NCI-H1105 treated with DMSO at 0.1 percent for 48 hours (cell line): ENCODE results near the gene MPPED2.

Experiments used
- DNase-seq: peaks from one replicate; lab custom pipeline; 2025; lab: John Stamatoyannopoulos, UW

The MPPED2 gene

DNA sequence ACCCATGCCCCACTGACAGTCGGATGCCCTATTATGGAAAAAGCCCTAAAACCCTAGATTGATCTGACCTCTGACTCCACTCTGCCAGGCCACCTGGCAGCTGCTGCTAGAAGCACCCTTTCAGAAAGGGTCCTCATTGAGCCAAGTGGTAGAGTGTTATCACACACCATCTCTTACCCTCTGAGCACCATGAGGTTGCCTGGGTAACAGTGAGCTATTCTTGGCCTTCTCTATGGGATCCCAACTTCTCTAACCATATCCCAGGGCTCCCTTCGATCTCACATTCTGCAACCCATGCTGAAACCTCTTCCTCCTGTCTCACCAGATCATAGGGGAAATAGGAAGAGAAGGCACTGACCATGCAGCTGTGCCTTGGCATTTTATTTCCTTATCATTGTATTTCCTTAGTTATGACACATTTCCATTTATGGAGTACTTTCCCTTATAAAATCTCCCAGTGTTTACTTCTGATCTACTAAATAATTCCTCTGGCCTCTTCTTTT, 52.7 kb downstream of the MPPED2 start:
- no peak for DNase-seq

DNA sequence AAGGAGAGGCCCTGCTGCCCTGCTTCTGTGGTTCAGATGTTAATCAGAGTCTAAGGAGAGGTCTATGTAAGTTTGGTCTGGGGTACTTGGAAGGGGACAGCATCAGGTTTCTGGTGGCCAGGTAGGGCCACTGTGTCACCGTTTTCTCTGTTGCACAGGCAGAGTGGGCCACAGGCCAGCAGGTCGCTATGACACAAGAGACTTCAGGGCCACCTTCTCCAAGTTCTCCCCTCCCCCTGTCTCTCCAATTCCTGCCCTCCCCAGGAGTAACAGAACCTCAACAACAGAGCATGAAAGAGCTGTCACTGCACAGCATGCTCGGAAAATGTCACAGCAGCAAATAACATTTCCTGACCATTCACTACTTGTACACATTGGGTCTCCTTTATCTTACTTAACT, 58.6 kb downstream of the MPPED2 start:
- no peak for DNase-seq

DNA sequence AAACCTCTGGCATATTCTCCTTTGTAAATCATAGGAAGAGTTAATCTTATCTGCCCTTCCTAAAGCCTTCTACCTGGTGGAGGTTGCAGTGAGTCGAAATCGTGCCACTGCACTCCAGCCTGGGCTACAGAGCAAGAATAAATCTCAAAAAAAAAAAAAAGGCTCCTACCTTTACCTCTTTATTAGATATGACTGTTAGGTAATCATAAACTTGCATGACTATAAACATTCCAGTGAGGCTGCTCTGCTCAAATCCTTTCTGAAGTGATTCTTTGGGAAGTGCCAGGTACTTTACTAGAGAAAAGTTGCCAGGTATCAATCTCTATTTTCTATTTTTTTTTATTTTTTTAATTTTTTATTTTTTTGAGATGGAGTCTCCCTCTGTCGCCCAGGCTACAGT, 59.6 kb downstream of the MPPED2 start:
- DNase-seq: no peak

DNA sequence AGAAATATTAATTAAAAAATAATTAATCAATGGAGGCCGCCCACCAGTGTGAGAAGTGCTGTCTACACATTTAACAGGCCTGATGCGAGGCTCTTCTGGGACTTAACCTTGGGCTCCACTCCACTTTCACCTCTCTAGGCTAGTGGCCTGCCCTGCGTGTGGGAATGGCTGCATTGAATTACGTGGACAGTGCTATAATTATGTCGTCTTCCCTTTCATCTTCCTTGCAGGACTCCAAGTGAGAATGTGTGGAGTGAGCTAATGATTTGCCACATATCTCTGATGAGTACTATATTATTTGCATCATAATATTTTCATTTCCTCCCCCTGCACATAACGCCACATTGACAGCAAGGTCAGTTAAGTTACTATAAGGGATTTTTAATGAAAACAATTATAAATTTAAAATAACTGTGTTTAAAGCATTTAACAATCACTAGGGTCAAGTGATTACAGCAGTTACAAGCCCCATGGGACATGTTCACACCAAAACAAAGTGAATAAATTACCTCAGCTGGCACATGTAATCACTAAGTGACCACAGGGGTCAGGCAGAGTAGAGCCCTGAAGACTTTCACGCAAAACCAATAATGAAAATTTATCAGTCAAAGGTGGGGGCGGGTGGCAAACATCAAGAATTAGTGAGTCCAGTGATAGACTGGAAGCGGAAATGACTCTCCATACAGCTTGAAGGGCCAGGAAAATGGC, 63.5 kb downstream of the MPPED2 start:
- DNase-seq: no peak

DNA sequence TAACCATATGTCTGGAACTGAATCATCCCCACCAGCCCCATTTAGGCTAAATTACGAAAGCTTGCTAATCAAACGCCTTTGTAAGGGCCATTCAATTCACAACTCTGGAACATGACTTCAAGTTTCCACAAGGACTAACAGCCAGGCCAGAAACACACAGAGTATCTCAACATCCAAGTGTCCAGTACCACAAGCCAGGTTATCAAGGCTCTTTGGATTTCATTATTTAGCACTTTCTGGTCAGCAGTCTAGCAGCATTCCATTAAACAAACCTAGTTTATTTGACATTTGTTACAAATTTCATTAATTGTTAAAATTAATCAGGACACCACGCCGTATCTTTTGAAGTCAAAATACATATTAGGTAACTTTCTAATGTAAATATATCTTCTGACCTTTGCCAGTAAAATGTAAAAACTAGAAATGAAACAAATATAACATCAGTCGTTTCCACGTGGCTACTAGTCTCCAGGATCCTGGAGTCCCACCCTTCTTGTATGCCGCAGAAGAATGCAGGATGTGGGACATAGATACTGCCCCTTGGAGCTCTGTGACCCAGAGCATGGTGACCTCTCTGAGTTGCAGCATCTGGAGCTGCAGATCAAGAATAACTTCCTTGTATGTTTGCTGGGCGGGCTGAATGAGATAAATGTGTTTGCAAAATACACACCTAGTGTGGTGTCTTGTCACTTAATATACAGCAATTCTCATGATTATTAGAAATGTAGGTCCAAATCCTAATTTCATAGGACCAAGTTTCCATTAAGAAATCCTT, 64.7 kb downstream of the MPPED2 start:
- DNase-seq: no peak

DNA sequence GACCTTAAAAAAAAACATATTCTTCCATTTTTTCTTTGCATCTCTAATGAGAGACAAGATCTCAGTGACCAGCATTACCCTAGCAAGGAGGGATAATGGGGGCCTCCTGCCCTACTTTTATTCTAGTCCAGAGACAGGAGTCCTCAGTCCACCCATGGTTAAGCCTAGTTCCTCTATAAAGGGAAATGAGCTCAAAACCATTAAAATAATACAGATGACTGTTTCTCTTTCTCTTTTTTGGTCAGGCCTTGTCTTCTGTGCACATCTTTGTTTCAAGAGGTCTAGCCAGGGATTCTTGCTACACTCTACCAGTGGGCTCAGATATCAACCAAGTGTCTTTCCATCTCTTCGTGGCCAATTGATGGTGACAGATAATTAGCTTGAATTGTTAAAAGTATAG, 73.1 kb downstream of the MPPED2 start:
- no peak for DNase-seq

DNA sequence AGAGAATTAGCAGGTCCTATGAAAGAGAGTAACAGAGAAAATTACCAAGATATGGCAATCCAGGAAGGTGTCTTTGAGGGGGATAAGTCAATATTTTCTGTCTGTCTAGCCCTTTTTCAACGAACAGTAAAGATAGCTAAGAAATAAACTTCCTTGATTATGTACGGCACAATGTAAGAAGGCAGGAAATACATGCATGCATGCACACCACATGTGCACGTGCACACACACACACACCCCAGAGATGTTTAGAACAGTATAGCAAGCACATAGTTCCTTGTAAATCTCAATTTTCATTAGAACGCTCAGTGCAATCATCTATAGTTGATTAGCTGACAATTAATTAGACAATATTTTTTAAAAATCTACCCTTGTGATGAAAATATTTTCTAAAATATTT, 74.7 kb downstream of the MPPED2 start:
- no peak for DNase-seq

DNA sequence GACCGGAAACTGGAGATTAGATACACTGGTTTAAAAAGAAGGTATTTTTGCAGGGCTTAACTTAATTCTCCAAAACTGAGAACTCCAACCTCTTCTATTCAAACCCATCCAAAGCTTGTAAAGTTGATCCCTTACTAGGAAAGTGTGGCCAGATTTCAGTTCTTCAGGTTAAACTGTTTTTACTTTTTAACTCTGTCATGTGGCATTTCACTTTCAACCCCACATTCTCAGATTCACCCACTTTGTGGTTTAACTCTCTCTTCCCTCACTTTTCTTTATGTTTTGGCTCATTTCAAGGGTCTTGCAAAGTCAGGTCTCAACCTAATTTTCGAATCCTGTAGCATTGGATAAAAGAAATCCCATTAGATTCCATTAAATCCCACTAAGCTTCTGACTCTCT, 75.4 kb downstream of the MPPED2 start:
- DNase-seq: no peak

DNA sequence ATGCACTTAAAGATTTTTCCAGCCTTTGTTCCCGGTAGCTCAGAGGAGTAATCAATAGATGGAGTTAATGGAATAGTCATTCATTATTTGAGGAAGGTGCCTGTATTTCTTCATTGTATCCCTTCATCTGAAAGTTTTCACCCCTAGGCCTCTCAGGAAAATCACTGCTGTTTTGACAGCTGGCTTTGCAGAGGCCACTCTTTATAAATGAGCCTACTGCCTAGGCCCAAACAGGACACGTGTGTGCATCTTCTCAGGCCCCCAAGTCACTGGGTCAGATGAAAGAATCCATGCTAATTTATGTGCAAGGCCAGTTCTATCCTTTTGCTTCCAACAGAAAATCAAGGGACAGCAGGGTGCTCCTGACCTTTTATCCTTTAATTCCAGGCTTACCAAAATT, 76.8 kb downstream of the MPPED2 start:
- DNase-seq: no peak

DNA sequence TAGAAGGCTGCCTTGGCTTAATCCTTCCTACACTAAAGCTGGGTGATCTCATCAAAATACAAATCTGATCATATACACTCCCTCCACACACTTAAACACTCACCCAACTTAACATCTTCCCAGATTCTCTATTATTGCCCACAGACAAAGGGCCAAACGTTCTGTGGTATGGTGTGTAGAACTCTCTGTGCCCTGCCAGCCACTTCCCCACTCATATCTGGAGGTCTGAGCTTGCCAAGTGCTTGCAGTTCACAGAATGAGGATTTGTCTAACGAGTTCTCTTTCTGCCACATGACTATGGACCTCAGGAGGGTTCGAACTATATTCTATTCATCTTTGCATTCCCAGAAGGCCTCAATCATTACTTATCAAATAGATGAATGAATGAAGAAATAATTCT, 77.6 kb downstream of the MPPED2 start:
- DNase-seq: no peak

DNA sequence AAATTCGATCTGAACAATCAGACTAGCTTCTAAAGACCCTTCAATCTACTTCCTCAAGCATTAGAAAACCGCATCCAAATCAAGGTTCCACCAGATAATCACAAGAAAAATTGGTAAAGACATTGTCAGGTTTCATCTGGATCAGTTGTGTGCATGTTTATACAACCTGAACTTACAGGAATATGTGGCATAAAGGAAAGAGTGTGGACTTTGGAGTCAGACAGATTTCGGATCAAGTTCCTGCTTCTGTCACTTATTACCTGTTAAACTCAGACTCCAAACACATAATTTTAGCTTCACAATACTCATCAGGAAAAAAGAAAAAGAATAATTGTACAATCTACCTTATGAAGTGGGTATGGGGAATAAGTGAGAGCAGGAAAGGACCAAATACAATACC, 80.5 kb downstream of the MPPED2 start:
- no peak for DNase-seq

DNA sequence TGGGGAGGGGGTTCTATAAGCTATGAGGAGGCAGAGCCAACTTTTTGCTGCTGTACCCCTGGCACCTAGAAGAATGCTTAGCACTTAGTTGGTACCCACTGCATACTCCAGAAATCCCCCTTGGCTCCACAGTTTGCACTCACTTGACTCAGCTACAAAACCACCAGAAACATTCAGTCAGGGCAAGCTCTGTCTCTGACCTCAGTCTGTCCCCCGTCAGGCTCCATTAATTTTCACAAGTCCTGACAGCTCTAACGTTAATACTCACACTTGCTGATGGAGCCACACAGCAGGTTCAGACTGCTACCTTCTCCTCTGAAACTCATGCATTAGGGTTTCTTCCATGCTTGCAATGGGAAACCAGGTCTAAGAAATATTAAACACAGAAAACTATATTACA, 81.7 kb downstream of the MPPED2 start:
- no peak for DNase-seq

DNA sequence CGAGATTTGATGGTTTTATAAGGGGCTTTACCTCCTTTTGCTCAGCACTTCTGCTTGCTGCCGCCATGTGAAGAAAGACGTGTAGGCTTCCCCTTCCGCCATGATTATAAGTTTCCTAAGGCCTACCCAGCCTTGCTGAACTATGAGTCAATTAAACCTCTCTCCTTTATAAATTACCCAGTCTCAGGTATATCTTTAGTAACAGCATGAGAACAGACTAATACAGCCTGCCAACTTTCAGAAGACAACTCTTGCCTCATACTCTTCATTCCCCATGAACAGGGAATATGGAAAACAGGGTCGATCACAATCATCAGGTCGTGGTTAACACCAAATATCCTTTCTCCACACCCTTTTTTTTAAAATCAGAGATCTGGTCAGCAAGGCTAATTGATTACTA, 83.0 kb downstream of the MPPED2 start:
- no peak for DNase-seq

DNA sequence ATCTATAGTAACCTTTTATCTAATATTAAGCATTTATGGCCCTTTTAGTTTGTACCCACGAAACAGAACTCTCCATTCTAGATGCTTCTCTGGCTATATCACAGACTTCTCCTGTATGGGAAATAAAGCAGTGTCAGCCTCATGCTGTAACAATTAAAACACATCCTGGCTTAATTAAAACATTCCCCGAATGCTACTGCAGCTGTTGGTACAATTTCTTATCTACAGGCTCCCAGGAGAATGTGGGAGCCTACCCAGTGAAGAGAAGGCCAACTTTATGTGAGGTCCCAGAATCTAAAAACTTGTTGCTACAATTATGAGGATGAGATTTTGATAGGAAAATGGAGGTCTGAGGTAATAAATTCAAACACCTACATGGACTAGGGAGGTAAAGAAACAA, 83.8 kb downstream of the MPPED2 start:
- no peak for DNase-seq

DNA sequence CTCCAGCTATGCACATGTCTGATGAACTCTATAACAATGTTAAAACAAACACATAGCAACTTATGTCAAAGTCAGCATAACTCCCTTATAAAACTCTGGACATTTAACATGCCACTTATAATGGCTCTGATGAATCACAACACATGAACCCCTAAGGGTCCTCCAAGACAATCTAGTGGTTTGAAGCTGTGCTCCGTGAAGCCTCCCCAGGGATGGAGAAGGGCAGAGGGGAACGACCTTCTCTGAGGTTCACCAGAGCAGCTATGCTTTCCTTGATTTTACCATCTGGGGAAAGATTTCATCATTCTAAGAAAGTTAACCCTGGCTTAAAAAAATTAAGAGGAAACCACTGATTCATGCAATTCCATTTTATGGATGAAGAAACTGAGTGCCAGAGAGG, 84.4 kb downstream of the MPPED2 start:
- DNase-seq: no peak

DNA sequence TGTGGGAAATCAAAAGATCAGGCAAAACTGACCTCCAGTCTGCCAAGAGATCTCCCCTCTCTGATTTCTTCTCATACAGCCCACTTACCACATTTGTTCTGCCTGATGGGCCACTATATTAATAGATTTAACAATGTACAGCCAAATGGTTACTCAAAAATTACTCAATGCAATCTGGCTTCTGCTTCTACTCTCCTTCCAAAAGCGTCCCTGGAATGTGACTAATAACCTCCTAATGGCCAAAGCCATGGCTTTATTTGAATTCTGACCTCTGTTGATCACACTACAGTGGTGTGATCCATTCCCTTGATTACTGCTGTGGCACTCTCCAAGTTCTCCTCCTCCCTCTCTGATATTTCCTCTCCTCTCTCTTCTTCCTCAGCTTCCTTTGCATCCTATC, 86.2 kb downstream of the MPPED2 start:
- DNase-seq: no peak

DNA sequence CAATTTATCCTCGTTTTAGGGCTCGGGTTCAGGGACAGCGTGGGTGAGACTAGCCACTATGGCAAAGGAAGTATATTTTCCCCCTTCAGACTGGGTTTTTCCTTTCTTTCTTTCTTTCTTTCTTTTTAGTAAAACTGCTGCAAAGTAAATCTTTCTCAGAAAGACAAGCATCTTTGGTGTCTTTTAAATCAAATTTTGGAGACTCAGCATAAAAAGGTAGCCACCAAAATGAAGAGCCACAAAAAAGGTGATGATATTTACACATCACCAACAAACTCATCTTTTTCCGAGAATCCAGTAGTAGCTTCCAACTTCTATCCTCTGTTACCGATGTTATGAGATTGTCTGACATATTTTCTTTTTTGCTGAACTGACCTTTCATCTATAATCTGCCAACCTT, 88.6 kb downstream of the MPPED2 start:
- no peak for DNase-seq

DNA sequence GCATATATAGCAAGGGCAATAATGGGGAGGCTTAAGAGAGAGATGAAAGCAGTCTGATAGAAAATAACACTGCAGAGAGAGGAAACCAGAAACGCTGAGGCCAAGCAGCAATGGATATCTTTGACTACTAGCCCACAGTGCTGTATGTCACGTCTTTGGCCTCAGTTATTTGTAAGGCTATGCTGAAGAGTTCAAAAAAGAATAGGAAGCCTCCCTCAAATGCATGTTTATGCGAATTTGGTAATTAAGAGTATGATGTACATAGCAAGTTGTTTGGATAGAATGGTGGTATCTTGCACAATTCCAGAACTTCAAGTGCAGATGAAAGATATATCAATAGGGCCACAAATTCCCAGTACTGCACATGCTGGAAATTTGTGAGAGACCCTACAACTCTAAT, 89.2 kb downstream of the MPPED2 start:
- DNase-seq: no peak

DNA sequence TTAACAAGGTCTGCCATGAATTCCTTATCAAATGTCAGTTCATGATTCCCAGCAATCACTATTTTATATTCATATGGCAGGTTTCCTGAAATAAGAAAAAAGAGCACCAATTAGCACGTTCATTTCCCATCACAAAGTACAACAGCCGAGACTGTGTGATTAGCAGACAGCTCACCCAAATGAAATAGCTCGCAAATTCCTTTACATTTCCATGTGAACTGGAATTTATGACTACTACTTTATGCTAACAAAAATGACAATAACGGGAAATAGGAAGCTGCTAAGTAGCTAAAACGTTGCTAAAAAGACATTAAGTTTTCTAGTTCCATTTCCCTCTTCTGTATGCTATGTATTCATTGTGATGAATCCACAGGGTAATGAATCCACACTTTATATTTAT, 90.7 kb downstream of the MPPED2 start:
- no peak for DNase-seq

DNA sequence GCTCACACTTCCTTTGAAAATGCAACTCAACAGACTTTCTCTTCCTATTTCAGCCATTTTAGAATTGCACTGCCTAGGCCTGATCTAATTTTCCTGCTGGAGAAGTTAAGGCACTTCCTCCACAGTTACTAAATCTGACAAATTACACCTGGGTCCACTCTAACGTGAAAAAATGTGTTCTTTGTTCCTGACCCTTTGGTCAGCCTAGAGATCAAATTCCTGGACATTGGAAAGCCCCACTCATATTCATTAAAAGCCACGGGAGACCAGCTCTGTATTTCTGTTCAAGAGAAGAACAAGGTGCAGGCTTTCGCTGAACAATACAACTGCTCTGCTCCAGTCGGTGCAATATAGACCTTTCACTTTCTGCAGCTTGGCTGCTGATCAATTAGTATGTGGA, 96.6 kb downstream of the MPPED2 start:
- DNase-seq: no peak

DNA sequence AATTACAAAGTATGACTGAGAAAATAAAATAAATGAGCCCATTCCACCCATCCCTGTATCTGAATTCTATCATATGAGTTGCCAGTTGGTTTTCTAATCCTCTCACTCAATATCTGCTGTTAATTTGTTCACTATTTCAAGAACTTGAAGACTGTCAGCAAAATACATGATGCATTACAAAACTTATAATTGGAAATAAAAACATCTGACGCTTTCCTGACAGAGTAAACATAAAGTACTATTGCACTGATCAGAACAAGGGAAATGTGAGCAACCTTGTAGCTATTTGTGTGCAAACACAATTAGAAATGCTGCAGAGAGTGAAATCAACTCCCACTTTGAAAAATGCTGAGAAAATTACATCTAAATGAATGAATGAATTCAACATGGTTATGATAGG, 97.1 kb downstream of the MPPED2 start:
- DNase-seq: no peak

DNA sequence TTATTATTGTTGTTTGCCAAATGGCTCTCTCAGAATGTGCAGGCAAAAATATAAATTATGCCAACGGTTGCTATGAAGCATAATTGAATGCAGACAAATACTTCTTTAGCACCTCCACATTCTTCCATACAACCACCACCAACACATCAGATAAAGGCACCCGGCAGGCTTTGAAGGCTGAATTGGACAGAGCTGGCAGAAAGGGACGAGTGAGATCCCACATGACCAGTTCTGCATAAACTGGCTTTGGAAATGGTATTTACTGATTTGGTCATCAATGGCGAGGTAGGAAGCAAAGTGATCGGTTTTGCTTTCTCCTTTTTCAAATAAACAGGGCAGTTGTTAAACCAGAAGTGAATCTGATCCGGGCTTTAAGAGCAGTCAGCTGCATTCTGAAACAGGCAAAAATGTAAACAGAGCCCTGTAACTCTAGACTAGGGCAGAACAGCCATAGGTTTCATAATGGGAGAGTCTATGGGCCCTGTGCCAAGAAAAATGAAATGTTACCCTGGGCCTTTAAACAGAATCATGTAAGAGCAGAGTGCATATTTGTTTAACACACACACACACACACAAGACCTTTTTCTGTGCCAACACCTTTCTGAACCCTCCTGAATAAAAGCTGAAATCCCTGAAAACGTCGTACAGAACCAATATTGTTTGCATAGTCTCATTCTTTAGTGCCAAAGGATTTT, 97.7 kb downstream of the MPPED2 start:
- DNase-seq: peak; percentile 85
